GM18858 (cell line): ENCODE measurements around the gene CCBE1.

Experiments used
- ATAC-seq: cut with Tn5 transposase; IDR thresholded peaks from one replicate; pipeline ENCODE4 v1.9.1; 2021; ENCODE audit not compliant: unreplicated experiment

CCBE1 gene

GRCh38 chr18:59509481-59510442 is 187.5 kb downstream of the CCBE1 start:
- no peak for ATAC-seq

DNA sequence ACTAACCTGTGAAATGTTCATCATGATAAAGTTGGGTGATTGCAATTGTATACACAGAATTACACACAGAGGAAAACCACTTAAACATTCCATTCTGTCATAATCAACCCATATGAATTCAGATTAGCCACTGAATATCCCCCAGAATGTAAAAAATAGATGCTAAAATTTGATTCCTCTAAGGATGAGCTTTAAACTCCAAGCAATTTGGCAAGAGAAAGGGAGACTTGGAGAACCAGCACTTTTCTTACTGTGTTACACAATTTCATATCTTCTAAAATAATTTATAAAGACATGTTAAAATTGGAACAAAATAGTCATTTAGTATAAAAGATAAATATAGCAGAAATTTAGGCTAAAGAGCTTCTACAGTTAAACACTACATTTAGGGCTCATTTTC is 191.9 kb downstream of the CCBE1 start:
- no peak for ATAC-seq

DNA sequence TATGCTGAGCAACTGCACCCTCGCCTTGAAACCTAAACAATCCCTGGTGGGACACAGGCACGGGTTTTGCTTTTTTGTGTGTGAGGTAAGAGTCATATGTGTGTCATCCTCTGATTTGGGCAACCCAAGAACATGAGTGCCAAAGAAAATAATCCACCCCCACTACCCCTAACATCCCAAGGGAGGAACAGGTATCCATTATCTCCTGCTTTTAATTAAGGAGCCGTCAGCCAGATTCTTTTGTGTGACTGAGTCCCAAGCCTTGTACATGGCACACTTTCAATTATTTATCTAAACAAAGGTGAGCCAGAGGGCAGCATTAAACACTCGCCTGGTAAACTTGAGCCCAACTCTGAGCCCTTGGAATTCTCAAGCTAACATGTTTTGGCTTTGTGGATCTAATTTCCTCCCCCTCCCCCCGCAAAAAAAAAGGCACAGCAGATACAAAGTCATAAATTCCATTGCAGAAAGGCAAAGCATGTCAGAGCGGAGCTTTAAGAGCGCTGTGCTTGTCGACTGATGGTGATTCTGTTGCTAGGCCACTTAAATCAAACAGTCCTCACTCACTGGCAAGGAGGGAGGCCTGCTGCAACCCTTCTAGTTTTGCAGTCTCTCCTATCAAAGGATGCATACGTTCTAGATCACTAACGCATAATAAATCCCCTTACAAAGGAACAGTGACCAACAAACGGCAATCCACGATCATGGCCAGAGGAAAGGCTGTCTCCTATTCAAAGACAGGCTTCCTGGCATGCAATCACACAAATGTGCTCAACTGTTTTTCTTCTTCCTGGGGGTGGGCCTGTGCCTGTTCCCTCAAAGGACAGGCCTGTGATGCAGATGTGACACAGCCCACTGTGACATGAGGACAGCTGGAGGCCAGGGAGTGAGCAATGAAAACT is 194.7 kb downstream of the CCBE1 start:
- no peak for ATAC-seq

- ATAC-seq = no peak
These were observed 195.3 kb downstream of the CCBE1 start for GRCh38 chr18:59501920-59502273.

- no peak for ATAC-seq
These were observed 196.5 kb downstream of the CCBE1 start for GRCh38 chr18:59500765-59501164.

- ATAC-seq = no peak
These were observed 198.6 kb downstream of the CCBE1 start for GRCh38 chr18:59498506-59499086.

GRCh38 chr18:59492756-59493421 is 204.3 kb downstream of the CCBE1 start:
- ATAC-seq = no peak

DNA sequence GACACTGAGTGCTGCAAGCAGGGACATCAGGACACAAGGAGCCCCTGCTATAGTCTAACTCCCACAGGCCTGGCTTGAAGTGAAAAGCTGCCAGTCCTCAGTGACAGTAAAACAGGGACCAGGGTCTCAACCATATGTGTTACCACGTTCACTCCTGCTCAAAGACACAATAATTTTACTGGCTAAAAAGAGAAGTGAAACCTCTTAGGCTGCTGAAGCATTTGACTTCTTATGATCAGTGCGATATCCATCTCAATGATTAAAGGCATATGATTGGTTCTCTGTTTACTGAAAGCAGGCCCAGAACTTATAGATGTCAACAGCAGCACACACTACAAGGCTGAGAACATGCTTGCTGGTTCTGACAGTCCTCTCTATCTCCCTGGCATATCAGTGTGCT is 208.3 kb downstream of the CCBE1 start:
- peak; percentile 73 for ATAC-seq

DNA sequence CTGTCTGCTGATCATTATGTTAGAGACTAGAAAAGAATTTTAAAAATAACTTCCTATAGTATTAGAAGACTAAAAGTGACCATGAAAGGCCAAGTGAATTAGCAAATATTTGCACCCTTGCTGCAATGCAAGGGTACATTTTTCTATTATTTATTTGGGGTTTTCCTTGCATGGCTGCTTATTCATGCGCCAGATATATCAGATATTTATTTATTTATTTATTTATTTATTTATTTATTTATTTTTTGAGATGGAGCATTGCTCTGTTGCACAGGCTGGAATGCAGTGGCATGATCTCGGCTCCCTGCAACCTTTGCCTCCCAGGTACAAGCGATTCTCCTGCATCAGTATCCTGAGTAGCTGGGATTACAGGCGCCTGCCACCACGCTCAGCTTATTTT is 211.8 kb downstream of the CCBE1 start:
- no peak for ATAC-seq

- no peak for ATAC-seq
These were observed 212.5 kb downstream of the CCBE1 start for GRCh38 chr18:59484561-59485328.

- no peak for ATAC-seq
These were observed 213.1 kb downstream of the CCBE1 start for GRCh38 chr18:59484131-59484530.

DNA sequence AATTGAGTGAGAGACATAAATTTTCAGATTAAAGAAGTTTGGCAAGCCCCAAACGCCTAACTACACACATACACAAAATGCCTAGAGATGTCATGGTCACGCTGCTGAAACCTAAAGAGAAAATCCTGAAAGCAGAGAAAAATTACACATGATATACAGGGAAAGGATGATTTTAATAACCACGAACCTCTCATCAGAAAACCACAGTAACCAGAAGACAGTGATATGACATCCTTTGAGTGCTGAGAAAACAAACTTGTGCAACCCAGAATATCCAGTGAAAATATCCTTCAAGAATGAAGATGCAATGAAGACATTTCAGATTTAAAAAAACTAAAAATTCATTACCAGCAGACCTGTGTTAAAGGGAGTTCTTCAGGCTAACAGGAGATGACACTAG is 215.8 kb downstream of the CCBE1 start:
- ATAC-seq = no peak

GRCh38 chr18:59479776-59480175 is 217.4 kb downstream of the CCBE1 start:
- no peak for ATAC-seq

GRCh38 chr18:59478591-59478990 is 218.6 kb downstream of the CCBE1 start:
- no peak for ATAC-seq

DNA sequence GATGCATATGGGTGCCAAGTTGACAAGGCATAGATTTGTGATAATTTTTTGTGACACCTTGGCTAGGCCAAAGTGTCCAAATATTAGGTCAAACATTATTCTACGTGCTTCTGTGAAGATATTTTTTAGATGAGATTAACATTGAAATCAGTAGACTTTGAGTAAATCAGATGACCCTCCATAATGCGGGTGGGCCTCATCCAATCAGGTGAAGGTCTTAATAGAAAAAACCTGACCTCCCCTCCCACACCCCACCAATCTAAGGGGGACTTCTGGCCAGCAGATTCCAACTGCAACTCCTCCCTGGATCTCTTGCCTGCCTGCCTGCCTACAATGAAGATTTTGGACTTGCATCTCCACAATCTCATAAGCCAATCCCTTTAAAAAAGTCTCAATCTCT is 219.4 kb downstream of the CCBE1 start:
- no peak for ATAC-seq

GRCh38 chr18:59470561-59471121 is 226.6 kb downstream of the CCBE1 start:
- no peak for ATAC-seq

DNA sequence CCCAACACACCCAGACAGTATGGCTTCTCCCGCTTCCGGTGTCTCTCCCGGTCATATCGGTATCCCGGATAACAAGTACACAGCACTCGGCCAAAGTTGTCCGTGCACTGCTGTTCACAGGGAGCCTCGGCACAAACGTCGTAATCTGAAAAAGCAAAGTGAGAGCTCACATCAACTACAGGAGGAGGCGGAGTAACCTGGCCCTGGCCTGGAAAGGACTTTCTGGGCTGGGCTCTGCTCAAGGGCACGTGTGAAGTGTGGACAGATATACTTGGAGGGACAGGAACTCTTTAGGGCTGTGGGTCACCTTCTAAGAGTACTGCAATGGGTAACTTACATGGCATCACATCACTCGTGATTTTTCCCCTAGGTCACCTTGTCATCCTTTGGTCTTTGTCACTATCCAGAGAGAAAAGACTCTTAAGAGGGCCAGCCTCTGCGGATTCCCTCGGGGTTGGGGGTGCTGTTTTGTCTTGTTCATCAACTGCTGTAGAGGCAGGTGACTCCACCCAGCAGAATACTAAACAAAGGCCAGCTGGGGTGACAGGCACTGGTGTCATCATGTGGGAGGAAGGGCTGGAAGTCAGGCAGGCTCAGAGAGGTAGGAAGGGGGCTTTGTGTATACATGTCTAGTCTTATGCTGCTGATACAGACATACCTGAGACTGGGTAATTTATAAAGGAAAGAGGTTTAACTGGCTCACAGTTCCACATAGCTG is 227.6 kb downstream of the CCBE1 start:
- no peak for ATAC-seq

DNA sequence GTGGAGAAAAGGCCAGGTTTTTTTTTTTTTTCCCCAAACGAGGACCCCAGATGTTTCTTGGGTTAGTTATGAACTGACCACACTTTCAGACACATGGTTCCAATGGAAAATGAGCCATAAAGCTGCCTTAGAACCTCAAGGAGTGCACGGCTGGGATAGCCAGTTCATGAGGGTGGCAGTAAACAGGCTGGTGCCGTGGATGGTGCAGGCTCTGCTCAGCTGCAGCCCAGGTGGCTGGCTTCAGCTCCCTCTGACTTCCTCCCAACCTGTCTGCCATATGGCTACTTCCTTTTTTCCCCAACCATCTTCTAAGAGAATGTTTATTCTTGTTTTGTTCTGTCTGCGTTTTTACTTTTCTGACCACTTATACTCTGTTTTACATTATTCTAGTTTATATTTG is 228.4 kb downstream of the CCBE1 start:
- no peak for ATAC-seq

DNA sequence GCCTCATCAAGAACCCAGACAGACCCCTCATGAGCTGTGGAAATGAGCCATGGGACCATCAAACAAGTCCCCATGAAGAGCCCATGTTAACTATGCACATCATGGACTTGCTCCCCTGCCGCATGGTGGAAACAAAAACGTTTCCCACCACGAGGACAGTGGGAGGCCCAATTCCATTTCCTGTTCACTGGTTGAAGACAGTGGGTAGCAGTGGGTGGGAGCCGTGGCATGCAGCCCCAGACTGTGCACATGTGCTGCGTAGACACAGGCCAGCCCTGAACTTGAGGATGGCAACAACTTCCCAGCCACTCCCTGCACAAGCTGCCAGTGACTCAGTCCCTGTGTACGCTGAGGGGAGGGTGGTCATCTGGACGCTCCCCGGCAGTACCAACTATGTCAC is 229.7 kb downstream of the CCBE1 start:
- no peak for ATAC-seq
